ENCODE results near the gene TUFT1. TPM values are rescaled to one million over a fixed set of nuclear protein-coding genes. Genes with fewer than 3 reads are reported as not detected.

Gene TUFT1
- total and polyA plus RNA-seq, 2 experiments from 2014 or later: 29.2 to 29.8 TPM

DNA sequence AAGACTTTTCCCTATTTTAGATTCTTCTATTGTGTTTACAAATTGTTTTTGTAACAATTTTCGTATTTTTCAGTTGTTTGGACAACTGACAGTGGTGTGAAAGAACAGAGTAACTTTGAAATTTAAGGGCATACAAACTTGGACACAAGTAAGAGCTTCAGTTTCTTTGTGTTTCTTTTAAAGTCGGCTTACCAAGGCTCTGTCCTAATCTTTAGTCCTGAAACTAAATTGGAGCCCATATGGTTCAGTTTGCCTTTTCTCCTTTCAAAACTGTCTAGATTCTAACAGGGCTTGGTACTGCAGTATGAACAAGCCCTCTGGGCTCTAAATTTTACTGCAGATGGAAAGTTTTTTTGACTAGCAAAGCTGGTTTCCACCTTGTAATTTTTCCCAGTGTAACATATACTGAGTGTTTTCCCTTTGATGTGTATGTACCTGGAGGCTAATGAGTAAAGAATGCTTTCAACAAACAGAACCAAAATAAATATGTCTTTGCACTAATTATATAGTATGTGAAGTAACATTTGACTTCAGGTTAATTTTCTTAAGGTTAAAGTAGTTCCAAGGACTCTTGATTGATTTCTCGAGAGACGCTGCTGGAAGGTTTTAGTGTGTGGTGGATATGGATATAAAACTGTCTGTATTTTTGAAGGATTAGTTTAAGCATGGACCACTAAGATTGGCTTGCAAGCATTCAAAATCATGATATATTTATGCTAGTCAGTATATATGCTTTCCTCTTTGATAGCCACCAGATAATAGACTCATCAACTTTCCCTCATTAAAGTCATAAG, 75.8 kb downstream of the TUFT1 start:
- Histone ChIP-seq H3K4me2 (peak overlapping the region; percentile 35), H3K4me1 (ENCODE audit: insufficient read depth) (peaks cover 44% of the 10 kb centered on the region), H4K20me1 (ENCODE audit: insufficient read depth, poor library complexity, severe bottlenecking) (peaks cover 27% of the 10 kb centered on the region), H3K4me3 (no peak overlapping the region), H2AFZ (no peak overlapping the region), H3K9me2 (replicated peaks; ENCODE audit: insufficient read depth) (no peaks in the 10 kb centered on the region), H3K9me3 (ENCODE audit: low read depth) (no peaks in the 10 kb centered on the region), H3K79me2 (peaks cover 83% of the 10 kb centered on the region), H3K36me3 (replicated peaks; ENCODE audit: insufficient read depth, low read depth) (no peaks in the 10 kb centered on the region), H3K27me3 (no peaks in the 10 kb centered on the region), H3K27ac (peak overlapping the region; percentile 11)
- TF ChIP-seq, protein P1, sequence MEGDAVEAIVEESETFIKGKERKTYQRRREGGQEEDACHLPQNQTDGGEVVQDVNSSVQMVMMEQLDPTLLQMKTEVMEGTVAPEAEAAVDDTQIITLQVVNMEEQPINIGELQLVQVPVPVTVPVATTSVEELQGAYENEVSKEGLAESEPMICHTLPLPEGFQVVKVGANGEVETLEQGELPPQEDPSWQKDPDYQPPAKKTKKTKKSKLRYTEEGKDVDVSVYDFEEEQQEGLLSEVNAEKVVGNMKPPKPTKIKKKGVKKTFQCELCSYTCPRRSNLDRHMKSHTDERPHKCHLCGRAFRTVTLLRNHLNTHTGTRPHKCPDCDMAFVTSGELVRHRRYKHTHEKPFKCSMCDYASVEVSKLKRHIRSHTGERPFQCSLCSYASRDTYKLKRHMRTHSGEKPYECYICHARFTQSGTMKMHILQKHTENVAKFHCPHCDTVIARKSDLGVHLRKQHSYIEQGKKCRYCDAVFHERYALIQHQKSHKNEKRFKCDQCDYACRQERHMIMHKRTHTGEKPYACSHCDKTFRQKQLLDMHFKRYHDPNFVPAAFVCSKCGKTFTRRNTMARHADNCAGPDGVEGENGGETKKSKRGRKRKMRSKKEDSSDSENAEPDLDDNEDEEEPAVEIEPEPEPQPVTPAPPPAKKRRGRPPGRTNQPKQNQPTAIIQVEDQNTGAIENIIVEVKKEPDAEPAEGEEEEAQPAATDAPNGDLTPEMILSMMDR (IDR thresholded peaks at IDR 0.05; ENCODE audit: poor library complexity): no peak
- TF ChIP-seq EZH2phosphoT487 (IDR thresholded peaks at IDR 0.05; ENCODE audit: low read depth, severe bottlenecking, unreplicated experiment): no peak
- no peak for TF ChIP-seq EZH2 (IDR thresholded peaks at IDR 0.05; ENCODE audit: borderline replicate concordance)
- 55% methylated on average over 4 of the region's 4 CpGs for WGBS (ENCODE audit: low lambda C conversion rate, missing lambda C conversion rate)
- no peak for DNase-seq (ENCODE audit: low spot score)

- Histone ChIP-seq H3K4me3 (no peak overlapping the region), H3K27ac (no peak overlapping the region), H3K4me2 (peak overlapping the region; percentile 35), H3K79me2 (peaks cover 87% of the 10 kb centered on the region), H3K9me3 (ENCODE audit: low read depth) (no peaks in the 10 kb centered on the region), H3K9me2 (replicated peaks; ENCODE audit: insufficient read depth) (no peaks in the 10 kb centered on the region), H3K36me3 (replicated peaks; ENCODE audit: insufficient read depth, low read depth) (no peaks in the 10 kb centered on the region), H3K27me3 (no peaks in the 10 kb centered on the region), H2AFZ (no peak overlapping the region), H4K20me1 (ENCODE audit: insufficient read depth, poor library complexity, severe bottlenecking) (peaks cover 27% of the 10 kb centered on the region), H3K4me1 (ENCODE audit: insufficient read depth) (peaks cover 43% of the 10 kb centered on the region)
- WGBS (ENCODE audit: low lambda C conversion rate, missing lambda C conversion rate): 70% methylated on average over 3 of the region's 3 CpGs
- DNase-seq (ENCODE audit: low spot score): no peak
- TF ChIP-seq EZH2 (IDR thresholded peaks at IDR 0.05; ENCODE audit: borderline replicate concordance): no peak
- no peak for TF ChIP-seq EZH2phosphoT487 (IDR thresholded peaks at IDR 0.05; ENCODE audit: low read depth, severe bottlenecking, unreplicated experiment)
- TF ChIP-seq, protein P1 (IDR thresholded peaks at IDR 0.05; ENCODE audit: poor library complexity): no peak
Observed at GRCh38 chr1:151616505-151616849, 76.4 kb downstream of the TUFT1 start.

DNA sequence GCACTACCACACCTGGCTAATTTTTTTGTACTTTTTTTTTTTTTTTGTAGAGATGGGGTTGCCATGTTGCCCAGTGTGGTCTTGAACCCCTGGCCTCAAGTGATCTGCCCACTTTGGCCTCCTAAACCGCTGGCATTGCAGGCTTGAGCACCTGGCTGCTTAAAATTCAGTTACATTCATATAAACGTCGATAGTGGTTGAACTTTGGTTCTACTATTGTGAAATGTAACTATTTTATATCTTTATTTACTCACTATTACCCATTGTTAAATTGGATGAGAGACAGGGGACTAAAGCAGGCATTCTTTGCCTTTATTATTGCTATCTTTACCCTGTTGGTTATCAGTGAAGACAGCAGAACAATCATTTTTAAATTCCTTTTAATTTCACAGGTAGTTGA, 77.9 kb downstream of the TUFT1 start:
- peaks cover 41% of the 10 kb centered on the region for H3K4me1 ChIP-seq (ENCODE audit: insufficient read depth)
- 77% methylated on average over 3 of the region's 3 CpGs for WGBS (ENCODE audit: low lambda C conversion rate, missing lambda C conversion rate)
- no peaks in the 10 kb centered on the region for H3K36me3 ChIP-seq (replicated peaks; ENCODE audit: insufficient read depth, low read depth)
- no peak overlapping the region for H2AFZ ChIP-seq
- H3K4me2 ChIP-seq: no peak overlapping the region
- H3K27ac ChIP-seq: peak overlapping the region; percentile 74
- H3K4me3 ChIP-seq: no peak overlapping the region
- no peaks in the 10 kb centered on the region for H3K9me3 ChIP-seq (ENCODE audit: low read depth)
- H4K20me1 ChIP-seq (ENCODE audit: insufficient read depth, poor library complexity, severe bottlenecking): peaks cover 27% of the 10 kb centered on the region
- TF ChIP-seq EZH2phosphoT487 (IDR thresholded peaks at IDR 0.05; ENCODE audit: low read depth, severe bottlenecking, unreplicated experiment) (no peak), EZH2 (IDR thresholded peaks at IDR 0.05; ENCODE audit: borderline replicate concordance) (no peak)
- TF ChIP-seq, protein P1 (IDR thresholded peaks at IDR 0.05; ENCODE audit: poor library complexity): no peak
- DNase-seq (ENCODE audit: low spot score): no peak
- no peaks in the 10 kb centered on the region for H3K27me3 ChIP-seq
- no peaks in the 10 kb centered on the region for H3K9me2 ChIP-seq (replicated peaks; ENCODE audit: insufficient read depth)
- H3K79me2 ChIP-seq: peaks cover 90% of the 10 kb centered on the region
